IMR-90 (cell line): ENCODE results near the gene SLC35F3. TPM values are rescaled to one million over a fixed set of nuclear protein-coding genes. Genes with fewer than 3 reads are reported as not detected.
A peak's percentile ranks its signal among the peaks of the same experiment; 100 is the strongest.

Experiments used
- ATAC-seq: fragments of 200-7000 bp; cut with Tn5 transposase; 2 replicates; pipeline ENCODE4 v1.9.1; 2020; ENCODE audit warnings: low read depth, mild to moderate bottlenecking, moderate library complexity
- BruUV-seq: library from RNA; stranded (reverse); fragments of 400-500 nt; replicated peaks from 2 replicates; lab custom pipeline; 2021; lab: Mats Ljungman, UMichigan
- CTCF ChIA-PET: fragments of 300-600 bp; formaldehyde crosslinking; extraction: SDS; loops from one replicate; lab custom pipeline; 2021; ENCODE audit warnings: antibody characterized with exemption; lab: Yijun Ruan, JAX
- POLR2A ChIA-PET: fragments of 300-600 bp; sonication (Branson Sonifier 250); formaldehyde crosslinking; loops from one replicate; lab custom pipeline; 2022; ENCODE audit warnings: antibody characterized with exemption; ENCODE audit not compliant: unreplicated experiment; lab: Charles Lee
- DNase-seq: peaks from one replicate; pipeline ENCODE4 v3.0.0; 2013
- H2AFZ ChIP-seq: replicated peaks from 2 replicates; pipeline ENCODE3; 2013; ENCODE audit warnings: low read length, mild to moderate bottlenecking; ENCODE audit not compliant: poor library complexity
- H2AK5ac ChIP-seq: 2 replicates; pipeline ENCODE4 v1.6.1; 2013; ENCODE audit warnings: low read depth, low read length, inconsistent platforms
- H2AK9ac ChIP-seq: replicated peaks from 2 replicates; pipeline ENCODE3; 2013; ENCODE audit warnings: mild to moderate bottlenecking, low read depth, low read length, moderate library complexity; ENCODE audit not compliant: poor library complexity
- H2BK120ac ChIP-seq: 2 replicates; pipeline ENCODE4 v1.6.1; 2013; ENCODE audit warnings: low read depth, low read length, inconsistent platforms
- H2BK15ac ChIP-seq: 3 replicates; pipeline ENCODE4 v1.6.1; 2013; ENCODE audit warnings: low read depth, low read length, inconsistent platforms
- H2BK20ac ChIP-seq: 2 replicates; pipeline ENCODE4 v1.6.1; 2013; ENCODE audit warnings: low read depth, mild to moderate bottlenecking, inconsistent platforms, low read length, moderate library complexity
- H2BK5ac ChIP-seq: 2 replicates; pipeline ENCODE4 v1.6.1; 2013; ENCODE audit warnings: mild to moderate bottlenecking, low read depth, low read length, inconsistent platforms; ENCODE audit not compliant: poor library complexity, severe bottlenecking
- H3K14ac ChIP-seq: replicated peaks from 2 replicates; pipeline ENCODE4 v1.6.1; 2013; ENCODE audit warnings: low read depth, low read length, inconsistent platforms
- H3K18ac ChIP-seq: 2 replicates; pipeline ENCODE4 v1.6.1; 2013; ENCODE audit warnings: low read depth, low read length, control low read depth
- H3K23ac ChIP-seq: 2 replicates; pipeline ENCODE4 v1.6.1; 2013; ENCODE audit warnings: low read depth, low read length, inconsistent platforms
- H3K27ac ChIP-seq: 2 replicates; pipeline ENCODE4 v1.5.1; 2013; ENCODE audit warnings: mild to moderate bottlenecking, control low read depth, low read length; ENCODE audit not compliant: insufficient read depth
- H3K27me3 ChIP-seq: 2 replicates; pipeline ENCODE4 v1.6.1; 2013; ENCODE audit warnings: low read length; ENCODE audit not compliant: control insufficient read depth, insufficient read depth
- H3K36me3 ChIP-seq: 2 replicates; pipeline ENCODE4 v1.6.1; 2013; ENCODE audit warnings: low read length, mixed read lengths; ENCODE audit not compliant: control insufficient read depth, insufficient read depth
- H3K4ac ChIP-seq: 2 replicates; pipeline ENCODE4 v1.6.1; 2013; ENCODE audit warnings: low read depth, low read length, inconsistent platforms
- H3K4me1 ChIP-seq: 2 replicates; pipeline ENCODE4 v1.6.1; 2013; ENCODE audit warnings: low read length, mixed read lengths; ENCODE audit not compliant: control insufficient read depth, insufficient read depth
- H3K4me2 ChIP-seq: 2 replicates; pipeline ENCODE4 v1.6.1; 2013; ENCODE audit warnings: low read depth, mild to moderate bottlenecking, control low read depth, low read length, moderate library complexity
- H3K4me3 ChIP-seq: 2 replicates; pipeline ENCODE4 v1.5.1; 2013; ENCODE audit warnings: low read depth, mild to moderate bottlenecking, control low read depth, low read length, moderate library complexity; ENCODE audit not compliant: insufficient read depth
- H3K56ac ChIP-seq: 2 replicates; pipeline ENCODE4 v1.6.1; 2013; ENCODE audit warnings: low read length, inconsistent platforms; ENCODE audit not compliant: insufficient read depth; ENCODE audit errors: extremely low read depth
- H3K79me1 ChIP-seq, 2 experiments: 2 replicates each; pipeline ENCODE4 v1.6.1; 2013; ENCODE audit warnings: low read length in 2 of 2, inconsistent platforms in 1 of 2, low read depth in 1 of 2
- H3K9ac ChIP-seq: 2 replicates; pipeline ENCODE4 v1.6.1; 2013; ENCODE audit warnings: low read depth, low read length, control low read depth
- H3K9me1 ChIP-seq: 2 replicates; pipeline ENCODE4 v1.6.1; 2013; ENCODE audit warnings: low read length, inconsistent platforms; ENCODE audit not compliant: insufficient read depth
- H3K9me3 ChIP-seq: 2 replicates; pipeline ENCODE4 v1.6.1; 2013; ENCODE audit warnings: low read length; ENCODE audit not compliant: control insufficient read depth, insufficient read depth
- H4K20me1 ChIP-seq: 2 replicates; pipeline ENCODE4 v1.6.1; 2013; ENCODE audit warnings: low read length, inconsistent platforms; ENCODE audit not compliant: insufficient read depth
- H4K5ac ChIP-seq: 2 replicates; pipeline ENCODE4 v1.6.1; 2013; ENCODE audit warnings: mild to moderate bottlenecking, low read depth, low read length, control low read depth
- H4K8ac ChIP-seq, 2 experiments: 2 replicates each; pipeline ENCODE4 v1.6.1; 2013; ENCODE audit warnings: low read depth in 2 of 2, low read length in 2 of 2, control low read depth in 1 of 2, inconsistent platforms in 1 of 2
- H4K91ac ChIP-seq: 2 replicates; pipeline ENCODE4 v1.6.1; 2013; ENCODE audit warnings: low read depth, low read length, inconsistent platforms; ENCODE audit not compliant: insufficient read depth
- BHLHE40 ChIP-seq: fragments of 150-350 bp; IDR thresholded peaks from 2 replicates; pipeline ENCODE4 v1.6.1; 2016; ENCODE audit warnings: mild to moderate bottlenecking, low read depth, low read length
- FOS ChIP-seq: fragments of 150-350 bp; IDR thresholded peaks from 2 replicates; pipeline ENCODE4 v1.6.1; 2016; ENCODE audit warnings: low read depth, low read length
- WGBS, 2 experiments: methylation state at CpG; one replicate each; pipeline versions ENCODE4 v1.1.5 to v1.1.7; 2013; ENCODE audit warnings: missing lambda C conversion rate in 2 of 2; ENCODE audit not compliant: insufficient read length in 1 of 2; ENCODE audit errors: extremely low coverage in 2 of 2; 5-methylcytosine and 5-hydroxymethylcytosine counted together
- dilution Hi-C: fragments of 300-500 bp; cut with HindIII; formaldehyde crosslinking; loops from one replicate; pipeline ENCODE4 v1.14.3; 2018; ENCODE audit warnings: low sequenced_read_pairs; ENCODE audit not compliant: unreplicated experiment
- in situ Hi-C: fragments of 300-500 bp; cut with MboI; formaldehyde crosslinking; loops from 3 replicates; pipeline ENCODE4 v1.14.3; 2019; ENCODE audit warnings: low sequenced_read_pairs, inconsistent platforms, mixed read lengths
- intact Hi-C: fragments of 100-400 bp; cut with micrococcal nuclease; formaldehyde crosslinking; loops from 2 replicates; pipeline ENCODE4 v1.10.0; 2022
- polyA plus RNA-seq, 3 experiments: library from polyadenylated mRNA; depleted of rRNA; stranded (reverse); fragments of >200 nt; gene quantifications; 2 replicates each; pipeline ENCODE4 v1.2.3, GENCODE V29; 2012; ENCODE audit warnings: low replicate concordance in 1 of 3
- total RNA-seq: library from RNA; depleted of rRNA; stranded (reverse); fragments of >200 nt; gene quantifications from 2 replicates; pipeline ENCODE4 v1.2.3, GENCODE V29; 2012

SLC35F3 gene
- total and polyA plus RNA-seq, 2 of the 4 experiments (the other 2 are of a cell fraction), result under 0.01 to 0.17 TPM

DNA sequence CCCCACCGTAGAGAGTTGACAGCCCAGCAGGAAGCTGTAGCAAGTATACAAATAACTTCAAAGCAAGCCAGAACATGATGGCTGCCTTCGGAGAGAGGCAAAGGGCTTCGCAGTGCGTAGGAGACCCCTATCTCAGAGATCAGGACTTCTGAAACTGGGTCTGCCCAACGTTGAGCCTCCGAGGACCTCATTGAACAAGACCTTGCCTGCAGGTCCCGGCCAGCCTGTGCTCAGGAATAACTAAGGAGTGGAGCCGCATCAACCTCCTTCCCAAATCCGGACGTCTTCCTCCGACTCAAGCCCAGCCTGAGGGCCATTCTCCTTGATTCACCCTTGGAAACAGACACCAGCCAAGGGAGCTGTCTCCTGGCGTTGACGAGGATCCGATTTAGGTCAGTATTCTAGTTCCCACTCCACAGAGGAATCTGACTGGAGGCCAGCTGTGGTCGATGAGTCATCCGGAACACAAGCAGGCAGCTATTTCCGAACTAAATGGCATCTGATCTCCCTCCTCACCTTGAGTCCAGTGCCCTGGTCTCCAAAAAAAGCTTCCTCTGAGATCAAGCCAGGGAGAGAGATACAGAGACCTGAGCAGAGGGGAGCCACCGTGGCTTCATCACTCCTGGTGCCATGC is 302.3 kb downstream of the SLC35F3 start:
- in situ Hi-C loops (no loop called here), intact Hi-C loops (no loop called here), dilution Hi-C loops (no loop called here)
- H2BK5ac ChIP-seq, result no peak overlapping the region
- H3K27ac ChIP-seq, result no peak overlapping the region
- H2BK120ac ChIP-seq, result no peak overlapping the region
- peak overlapping the region; percentile 18 for H2AFZ ChIP-seq
- H3K27me3 ChIP-seq, result no peaks in the 10 kb centered on the region
- H2BK15ac ChIP-seq, result no peak overlapping the region
- no peak overlapping the region for H3K23ac ChIP-seq
- H3K79me1 ChIP-seq, result no peaks in the 10 kb centered on the region
- peak overlapping the region; percentile 42; the same call in 1 of the 2 replicates for H3K4me2 ChIP-seq
- H3K4me1 ChIP-seq, result 0 out of 2 replicates have a peak, but pooled peaks cover 2% of the 10 kb centered on the region
- DNase-seq (peak; percentile 67), ATAC-seq (peak; percentile 74)
- no peaks in the 10 kb centered on the region for H3K36me3 ChIP-seq
- H2AK5ac ChIP-seq, result no peak overlapping the region
- BruUV-seq, result no TSS peak
- H2AK9ac ChIP-seq, result peak overlapping the region; percentile 71
- H3K4ac ChIP-seq, result no peak overlapping the region
- CTCF ChIA-PET, result interaction anchor here (1.1 kb wide), 1 partner anchor 103 kb away, joined by 4 read pairs; no protein-coding TSS in a partner anchor
- TF ChIP-seq BHLHE40 (no peak), FOS (peak; percentile 47; the same call in 1 of the 2 replicates)
- H4K20me1 ChIP-seq, result no peaks in the 10 kb centered on the region
- 69% methylated on average over 8 of the region's 18 CpGs; no CpG with 5 or more reads in 1 of the 2 experiments for WGBS, 2 experiments
- no peak overlapping the region for H3K9ac ChIP-seq
- no peaks in the 10 kb centered on the region for H3K9me1 ChIP-seq
- no peak overlapping the region for H3K14ac ChIP-seq
- no peak overlapping the region for H4K8ac ChIP-seq
- no peak overlapping the region for H3K56ac ChIP-seq
- 0 out of 2 replicates have a peak overlapping the region, but pooled peaks have one; percentile 35 for H3K18ac ChIP-seq
- no peak overlapping the region for H4K91ac ChIP-seq
- H3K4me3 ChIP-seq, result no peak overlapping the region
- no peak overlapping the region; the same call in 1 of the 2 replicates for H4K5ac ChIP-seq
- POLR2A ChIA-PET, result no interaction called here
- H3K9me3 ChIP-seq, result no peaks in the 10 kb centered on the region
- H2BK20ac ChIP-seq, result no peak overlapping the region
